K562 (cell line): ENCODE data around the gene BAIAP2. TPM values are rescaled to one million over a fixed set of nuclear protein-coding genes. Genes with fewer than 3 reads are reported as not detected.

Experiments
- ATF6 ChIP-seq: sonication (generic); formaldehyde crosslinking; IDR thresholded peaks from 2 replicates; pipeline ENCODE4 v1.4.0; 2020; ENCODE audit warnings: mild to moderate bottlenecking, missing genetic modification reagents
- BDP1 ChIP-seq: IDR thresholded peaks from 3 replicates; pipeline ENCODE4 v1.6.1; 2011; ENCODE audit not compliant: insufficient read length, insufficient read depth
- CREB3 ChIP-seq: fragments of 450-650 bp; conservative IDR thresholded peaks from 2 replicates; pipeline ENCODE4 v1.6.1; 2016; ENCODE audit warnings: missing genetic modification characterization, low read depth, mild to moderate bottlenecking, missing compliant biosample characterization, moderate library complexity
- DDX20 ChIP-seq: fragments of 450-650 bp; IDR thresholded peaks from 2 replicates; pipeline ENCODE4 v1.6.1; 2016; ENCODE audit warnings: missing genetic modification characterization, low read depth, mild to moderate bottlenecking, missing compliant biosample characterization, moderate library complexity
- FOXJ3 ChIP-seq: sonication (generic); formaldehyde crosslinking; IDR thresholded peaks from 2 replicates; pipeline ENCODE4 v1.4.0; 2020; ENCODE audit warnings: mild to moderate bottlenecking, missing genetic modification reagents
- HMG20B ChIP-seq: fragments of 250-450 bp; sonication (Bioruptor Pico); IDR thresholded peaks from 2 replicates; pipeline ENCODE4 v1.5.0; 2021; ENCODE audit warnings: mild to moderate bottlenecking
- HNRNPH1 ChIP-seq: fragments of 200-400 bp; formaldehyde crosslinking; optimal IDR thresholded peaks from 2 replicates; pipeline ENCODE3; 2017; ENCODE audit warnings: low read depth, mild to moderate bottlenecking, low read length, moderate library complexity
- IFI16 ChIP-seq: fragments of 250-450 bp; sonication (Bioruptor Pico); IDR thresholded peaks from 2 replicates; pipeline ENCODE4 v2.1.2; 2022; ENCODE audit warnings: mild to moderate bottlenecking, inconsistent platforms
- KLF1 ChIP-seq: fragments of 450-650 bp; IDR thresholded peaks from 2 replicates; pipeline ENCODE4 v1.6.1; 2016; ENCODE audit warnings: missing genetic modification characterization, missing compliant biosample characterization
- LARP7 ChIP-seq: fragments of 450-650 bp; IDR thresholded peaks from 2 replicates; pipeline ENCODE4 v1.6.1; 2016
- MTA2 ChIP-seq: fragments of 450-650 bp; IDR thresholded peaks from 2 replicates; pipeline ENCODE4 v1.6.1; 2016; ENCODE audit warnings: low read depth
- MYC ChIP-seq, 2 experiments: fragments of 250-450 bp in 1 of 2; sonication (Bioruptor Pico) in 1 of 2; IDR thresholded peaks; 2 replicates each; pipeline versions ENCODE4 v1.5.1 to v1.6.1; 2012 to 2021; ENCODE audit warnings: low read depth in 2 of 2, borderline replicate concordance in 1 of 2, improper control_type of control experiment in 1 of 2, low read length in 1 of 2, mild to moderate bottlenecking in 1 of 2, moderate library complexity in 1 of 2
- NCOR1 ChIP-seq: fragments of 450-650 bp; IDR thresholded peaks from 2 replicates; pipeline ENCODE4 v1.6.1; 2016; ENCODE audit warnings: mild to moderate bottlenecking, moderate library complexity
- SAFB2 ChIP-seq: fragments of 200-400 bp; formaldehyde crosslinking; IDR thresholded peaks from 2 replicates; pipeline ENCODE4 v1.6.1; 2018; ENCODE audit warnings: borderline replicate concordance, low read length, low read depth, moderate library complexity; ENCODE audit not compliant: severe bottlenecking
- TCFL5 ChIP-seq: fragments of 250-450 bp; sonication (Bioruptor Pico); conservative IDR thresholded peaks from 2 replicates; pipeline ENCODE4 v1.6.1; 2021; ENCODE audit warnings: mild to moderate bottlenecking, moderate library complexity, matching md5 sums
- TOE1 ChIP-seq, 2 experiments: fragments of 450-650 bp in 1 of 2; sonication (generic) in 1 of 2; formaldehyde crosslinking in 1 of 2; IDR thresholded peaks; 2 replicates each; pipeline versions ENCODE4 v1.7.1 to v1.8.0; 2016 to 2022; ENCODE audit warnings: borderline replicate concordance in 2 of 2, mild to moderate bottlenecking in 2 of 2, antibody characterized with exemption in 1 of 2, inconsistent platforms in 1 of 2, low read depth in 1 of 2, missing genetic modification reagents in 1 of 2, moderate library complexity in 1 of 2
- U2AF2 ChIP-seq: fragments of 200-400 bp; formaldehyde crosslinking; optimal IDR thresholded peaks from 2 replicates; pipeline ENCODE3; 2017; ENCODE audit warnings: low read depth, mild to moderate bottlenecking, low read length
- polyA plus RNA-seq, 8 experiments: library from polyadenylated mRNA; depleted of rRNA in 4 of 8; stranded (reverse) in 5 of 8; unstranded in 3 of 8; fragments of >200 nt; fragmentation: Nextera tagmentation in 2 of 8; fragmentation: Illumina TruSeq in 1 of 8; extraction: Ambion mirVana in 2 of 8; extraction: Trizol in 1 of 8; gene quantifications; 2 replicates each; pipeline versions ENCODE4 v1.2.1 to v1.2.3, GENCODE V29; 2011 to 2014; ENCODE audit warnings: inconsistent platforms in 1 of 8, missing spikeins in 1 of 8
- total RNA-seq, 7 experiments: library from RNA; depleted of rRNA in 6 of 7; stranded (reverse); fragments of >200 nt in 6 of 7; fragmentation: Illumina TruSeq in 2 of 7; extraction: Trizol in 2 of 7; gene quantifications; 2 replicates each; pipeline versions ENCODE4 v1.2.1 to v1.2.3, GENCODE V29; 2011 to 2021; ENCODE audit warnings: low replicate concordance in 1 of 7
- TF ChIP-seq, protein P1 (sequence below), 2 experiments: fragments of 450-650 bp; IDR thresholded peaks; 2 replicates each; pipeline ENCODE4 v1.6.1; 2018; ENCODE audit warnings: mild to moderate bottlenecking in 2 of 2, low read depth in 1 of 2; ENCODE audit not compliant: partially characterized antibody in 2 of 2

Gene BAIAP2
- total and polyA plus RNA-seq, 9 of the 15 experiments (the other 6 are each of a cell fraction or from before 2014, with no cell fraction given) = 2.3 to 51.6 (median 18.4) TPM

GRCh38 chr17:81018044-81018802 lies 16.7 kb upstream of the BAIAP2 start (continued):
- no peak for TF ChIP-seq IFI16 (CRISPR knock-in tag)
- no peak; the same call in 1 of the 2 replicates for TF ChIP-seq KLF1
- TF ChIP-seq FOXJ3 = 0 out of 2 replicates have a peak, but pooled peaks have one; percentile 30
- TF ChIP-seq U2AF2 = no peak
- TF ChIP-seq SAFB2 = no peak
- no peak for TF ChIP-seq HMG20B (CRISPR knock-in tag)
- no peak for TF ChIP-seq BDP1
- TF ChIP-seq LARP7 = 0 out of 2 replicates have a peak, but pooled peaks have one; percentile 32
- TF ChIP-seq ATF6 = 0 out of 2 replicates have a peak, but pooled peaks have one; percentile 76
- TF ChIP-seq DDX20 (tag) = no peak
- no peak for TF ChIP-seq TCFL5
- no peak; the same call in 1 of the 2 replicates for TF ChIP-seq TOE1 (IDR thresholded peaks at IDR 0.05; ENCODE audit: borderline replicate concordance)
- no peak for TF ChIP-seq TOE1 (CRISPR knock-in tag; IDR thresholded peaks at IDR 0.05; ENCODE audit: borderline replicate concordance, low read depth)
- TF ChIP-seq HNRNPH1 = no peak
- TF ChIP-seq NCOR1 = peak; percentile 58; the same call in 1 of the 2 replicates
- no peak for TF ChIP-seq MTA2
- TF ChIP-seq, protein P1, sequence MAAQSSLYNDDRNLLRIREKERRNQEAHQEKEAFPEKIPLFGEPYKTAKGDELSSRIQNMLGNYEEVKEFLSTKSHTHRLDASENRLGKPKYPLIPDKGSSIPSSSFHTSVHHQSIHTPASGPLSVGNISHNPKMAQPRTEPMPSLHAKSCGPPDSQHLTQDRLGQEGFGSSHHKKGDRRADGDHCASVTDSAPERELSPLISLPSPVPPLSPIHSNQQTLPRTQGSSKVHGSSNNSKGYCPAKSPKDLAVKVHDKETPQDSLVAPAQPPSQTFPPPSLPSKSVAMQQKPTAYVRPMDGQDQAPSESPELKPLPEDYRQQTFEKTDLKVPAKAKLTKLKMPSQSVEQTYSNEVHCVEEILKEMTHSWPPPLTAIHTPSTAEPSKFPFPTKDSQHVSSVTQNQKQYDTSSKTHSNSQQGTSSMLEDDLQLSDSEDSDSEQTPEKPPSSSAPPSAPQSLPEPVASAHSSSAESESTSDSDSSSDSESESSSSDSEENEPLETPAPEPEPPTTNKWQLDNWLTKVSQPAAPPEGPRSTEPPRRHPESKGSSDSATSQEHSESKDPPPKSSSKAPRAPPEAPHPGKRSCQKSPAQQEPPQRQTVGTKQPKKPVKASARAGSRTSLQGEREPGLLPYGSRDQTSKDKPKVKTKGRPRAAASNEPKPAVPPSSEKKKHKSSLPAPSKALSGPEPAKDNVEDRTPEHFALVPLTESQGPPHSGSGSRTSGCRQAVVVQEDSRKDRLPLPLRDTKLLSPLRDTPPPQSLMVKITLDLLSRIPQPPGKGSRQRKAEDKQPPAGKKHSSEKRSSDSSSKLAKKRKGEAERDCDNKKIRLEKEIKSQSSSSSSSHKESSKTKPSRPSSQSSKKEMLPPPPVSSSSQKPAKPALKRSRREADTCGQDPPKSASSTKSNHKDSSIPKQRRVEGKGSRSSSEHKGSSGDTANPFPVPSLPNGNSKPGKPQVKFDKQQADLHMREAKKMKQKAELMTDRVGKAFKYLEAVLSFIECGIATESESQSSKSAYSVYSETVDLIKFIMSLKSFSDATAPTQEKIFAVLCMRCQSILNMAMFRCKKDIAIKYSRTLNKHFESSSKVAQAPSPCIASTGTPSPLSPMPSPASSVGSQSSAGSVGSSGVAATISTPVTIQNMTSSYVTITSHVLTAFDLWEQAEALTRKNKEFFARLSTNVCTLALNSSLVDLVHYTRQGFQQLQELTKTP (IDR thresholded peaks at IDR 0.05; ENCODE audit: low read depth in 1 of 2, partially characterized antibody in 2 of 2) = peak in 1 of 2 experiments; percentile 43
- 0 out of 2 replicates have a peak, but pooled peaks have one; percentile 13 for TF ChIP-seq CREB3 (tag)
- TF ChIP-seq MYC (IDR thresholded peaks at IDR 0.05; ENCODE audit: low read depth, low read length) = no peak
- no peak for TF ChIP-seq MYC (CRISPR knock-in tag; IDR thresholded peaks at IDR 0.05; ENCODE audit: borderline replicate concordance, low read depth)
